ENCODE data around the gene DEPDC1B. TPM values are rescaled to one million over a fixed set of nuclear protein-coding genes. Genes with fewer than 3 reads are reported as not detected.

DEPDC1B gene
- total and polyA plus RNA-seq, 2 experiments from 2014 or later = 2.5 to 3.0 TPM

DNA sequence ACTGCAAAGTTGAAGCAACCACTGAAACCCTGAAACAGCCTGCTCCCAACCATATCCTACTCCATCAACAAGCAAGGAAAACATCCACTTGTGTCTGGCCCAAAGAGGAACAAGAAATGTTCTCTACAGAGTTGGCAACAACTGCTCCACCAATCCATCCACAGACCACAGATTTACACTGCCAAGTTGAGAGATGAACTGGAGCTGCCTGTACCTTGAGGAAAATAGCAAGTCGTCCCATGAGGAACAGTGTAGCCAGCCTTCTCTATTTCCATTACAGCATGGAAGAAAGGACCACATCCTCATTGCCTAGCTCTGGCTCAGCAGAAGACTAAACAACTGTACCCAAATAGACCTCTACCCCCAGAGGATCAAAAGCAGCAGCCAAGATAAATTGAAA is 60.4 kb downstream of the DEPDC1B start:
- Histone ChIP-seq H3K4me3 (no peak overlapping the region), H3K9ac (no peak overlapping the region), H3K4me1 (ENCODE audit: insufficient read depth) (0 out of 2 replicates have a peak, but pooled peaks cover 4% of the 10 kb centered on the region), H3K9me2 (ENCODE audit: insufficient read depth) (no peaks in the 10 kb centered on the region), H3K9me3 (ENCODE audit: low read depth) (no peaks in the 10 kb centered on the region), H2AFZ (no peak overlapping the region), H3K4me2 (ENCODE audit: unreplicated experiment) (no peak overlapping the region), H3F3A (ENCODE audit: insufficient read depth) (peaks cover 4% of the 10 kb centered on the region; the same call in 1 of the 2 replicates), H3K27me3 (replicated peaks; ENCODE audit: insufficient read depth) (no peaks in the 10 kb centered on the region), H3K27ac (no peak overlapping the region), H4K20me1 (ENCODE audit: insufficient read depth) (no peaks in the 10 kb centered on the region), H3K79me2 (ENCODE audit: insufficient read depth) (no peaks in the 10 kb centered on the region), H3K36me3 (ENCODE audit: low read depth) (0 out of 2 replicates have a peak, but pooled peaks cover 4% of the 10 kb centered on the region)
- 63 to 76% methylated on average over 1 of the region's 1 CpG for WGBS, 2 experiments (ENCODE audit: low coverage in 1 of 2, low lambda C conversion rate in 2 of 2, missing lambda C conversion rate in 2 of 2)
- no peak for TF ChIP-seq EZH2 (IDR thresholded peaks at IDR 0.05; ENCODE audit: insufficient read depth, poor library complexity, severe bottlenecking)
- no peak for TF ChIP-seq EZH2phosphoT487 (IDR thresholded peaks at IDR 0.05; ENCODE audit: insufficient read depth, low read depth)
- in situ Hi-C loops (cut with MboI) = no loop called here
- no peak for DNase-seq

DNA sequence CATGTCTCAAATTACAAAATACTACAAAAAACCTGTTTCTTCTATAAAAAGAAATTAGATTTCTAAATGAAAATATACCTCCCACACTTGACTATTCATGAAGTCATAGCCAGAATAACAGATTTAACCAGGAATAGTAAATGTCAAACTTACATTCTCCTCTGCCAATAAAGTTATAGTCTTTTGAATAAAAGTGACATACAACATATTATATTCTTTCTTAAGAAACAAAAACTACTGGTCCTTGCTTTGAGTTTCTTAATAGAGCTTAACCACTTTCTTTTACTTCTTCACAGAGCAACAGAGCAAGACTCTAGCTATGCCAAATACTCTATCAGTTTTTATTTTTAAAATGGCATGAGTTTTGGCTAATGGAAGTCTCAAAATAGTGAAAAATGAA is 61.7 kb downstream of the DEPDC1B start:
- peaks cover 9% of the 10 kb centered on the region; the same call in 1 of the 2 replicates for H3F3A ChIP-seq (ENCODE audit: insufficient read depth)
- in situ Hi-C loops (cut with MboI) = no loop called here
- H3K9ac ChIP-seq = no peak overlapping the region
- 0 out of 2 replicates have a peak, but pooled peaks cover 4% of the 10 kb centered on the region for H3K36me3 ChIP-seq (ENCODE audit: low read depth)
- H3K4me2 ChIP-seq (ENCODE audit: unreplicated experiment) = no peak overlapping the region
- H3K27ac ChIP-seq = no peak overlapping the region
- H3K27me3 ChIP-seq (replicated peaks; ENCODE audit: insufficient read depth) = no peaks in the 10 kb centered on the region
- H2AFZ ChIP-seq = no peak overlapping the region
- H3K4me1 ChIP-seq (ENCODE audit: insufficient read depth) = peaks cover 11% of the 10 kb centered on the region
- TF ChIP-seq EZH2phosphoT487 (IDR thresholded peaks at IDR 0.05; ENCODE audit: insufficient read depth, low read depth) (no peak), EZH2 (IDR thresholded peaks at IDR 0.05; ENCODE audit: insufficient read depth, poor library complexity, severe bottlenecking) (no peak)
- H3K9me2 ChIP-seq (ENCODE audit: insufficient read depth) = no peaks in the 10 kb centered on the region
- no peaks in the 10 kb centered on the region for H3K9me3 ChIP-seq (ENCODE audit: low read depth)
- DNase-seq = no peak
- no peaks in the 10 kb centered on the region for H4K20me1 ChIP-seq (ENCODE audit: insufficient read depth)
- no peaks in the 10 kb centered on the region for H3K79me2 ChIP-seq (ENCODE audit: insufficient read depth)
- H3K4me3 ChIP-seq = no peak overlapping the region

DNA sequence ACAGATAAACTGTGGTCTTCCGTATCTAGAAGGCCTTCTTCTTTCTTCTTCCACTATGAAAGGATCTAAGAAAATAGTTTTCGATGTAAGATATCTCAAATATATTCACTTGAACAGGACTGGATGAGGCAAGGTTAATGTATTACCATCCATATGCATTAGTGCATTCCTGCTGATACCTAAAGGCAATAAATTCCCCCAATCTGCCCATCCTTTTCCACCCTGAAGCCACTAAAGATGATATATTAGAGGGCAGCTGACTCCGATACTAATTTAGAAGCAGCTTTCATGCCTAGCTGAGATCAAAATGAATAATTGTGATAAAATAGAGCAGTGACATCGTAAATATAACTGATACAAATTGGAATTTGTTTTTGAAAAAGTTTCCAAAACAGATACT is 63.3 kb downstream of the DEPDC1B start:
- in situ Hi-C loops (cut with MboI) = no loop called here
- no peak overlapping the region for H3K9ac ChIP-seq
- no peak for DNase-seq
- peaks cover 16% of the 10 kb centered on the region; the same call in 1 of the 2 replicates for H3F3A ChIP-seq (ENCODE audit: insufficient read depth)
- no peaks in the 10 kb centered on the region for H4K20me1 ChIP-seq (ENCODE audit: insufficient read depth)
- no peak overlapping the region for H3K27ac ChIP-seq
- H3K4me1 ChIP-seq (ENCODE audit: insufficient read depth) = peaks cover 18% of the 10 kb centered on the region
- H3K27me3 ChIP-seq (replicated peaks; ENCODE audit: insufficient read depth) = no peaks in the 10 kb centered on the region
- no peaks in the 10 kb centered on the region for H3K9me3 ChIP-seq (ENCODE audit: low read depth)
- H3K79me2 ChIP-seq (ENCODE audit: insufficient read depth) = no peaks in the 10 kb centered on the region
- no peaks in the 10 kb centered on the region for H3K9me2 ChIP-seq (ENCODE audit: insufficient read depth)
- H3K4me2 ChIP-seq (ENCODE audit: unreplicated experiment) = no peak overlapping the region
- no peak overlapping the region for H2AFZ ChIP-seq
- TF ChIP-seq EZH2phosphoT487 (IDR thresholded peaks at IDR 0.05; ENCODE audit: insufficient read depth, low read depth) = no peak
- no peak for TF ChIP-seq EZH2 (IDR thresholded peaks at IDR 0.05; ENCODE audit: insufficient read depth, poor library complexity, severe bottlenecking)
- 96 to 99% methylated on average over 4 of the region's 4 CpGs for WGBS, 2 experiments (ENCODE audit: low coverage in 1 of 2, low lambda C conversion rate in 2 of 2, missing lambda C conversion rate in 2 of 2)
- 0 out of 2 replicates have a peak, but pooled peaks cover 4% of the 10 kb centered on the region for H3K36me3 ChIP-seq (ENCODE audit: low read depth)
- H3K4me3 ChIP-seq = no peak overlapping the region

DNA sequence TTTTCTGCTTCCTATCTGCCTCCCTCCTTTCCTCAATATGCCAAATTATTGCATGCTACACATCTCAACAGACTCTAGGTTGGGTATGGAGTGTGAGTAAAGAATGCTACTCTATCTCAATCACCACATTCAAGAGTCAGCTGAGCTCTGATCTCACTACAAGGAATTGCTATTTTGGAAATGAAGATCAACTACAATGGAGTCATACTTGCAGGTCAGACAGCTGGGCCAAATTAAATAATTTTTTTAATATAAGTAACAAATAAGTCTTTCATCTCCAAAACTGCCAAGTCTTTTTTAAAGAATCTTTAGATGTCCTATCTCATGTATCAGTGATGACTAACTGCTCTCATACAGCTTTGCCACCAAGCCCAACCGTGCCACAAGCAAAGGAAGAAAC is 64.0 kb downstream of the DEPDC1B start:
- no peaks in the 10 kb centered on the region for H3K27me3 ChIP-seq (replicated peaks; ENCODE audit: insufficient read depth)
- H3K4me1 ChIP-seq (ENCODE audit: insufficient read depth) = peaks cover 18% of the 10 kb centered on the region
- H3K9me3 ChIP-seq (ENCODE audit: low read depth) = no peaks in the 10 kb centered on the region
- no peak overlapping the region for H3K4me3 ChIP-seq
- in situ Hi-C loops (cut with MboI) = no loop called here
- H3F3A ChIP-seq (ENCODE audit: insufficient read depth) = peaks cover 16% of the 10 kb centered on the region; the same call in 1 of the 2 replicates
- no peak overlapping the region for H3K4me2 ChIP-seq (ENCODE audit: unreplicated experiment)
- 76 to 88% methylated on average over 1 of the region's 1 CpG for WGBS, 2 experiments (ENCODE audit: low coverage in 1 of 2, low lambda C conversion rate in 2 of 2, missing lambda C conversion rate in 2 of 2)
- H3K27ac ChIP-seq = no peak overlapping the region
- no peaks in the 10 kb centered on the region for H3K9me2 ChIP-seq (ENCODE audit: insufficient read depth)
- no peak for TF ChIP-seq EZH2phosphoT487 (IDR thresholded peaks at IDR 0.05; ENCODE audit: insufficient read depth, low read depth)
- no peak for TF ChIP-seq EZH2 (IDR thresholded peaks at IDR 0.05; ENCODE audit: insufficient read depth, poor library complexity, severe bottlenecking)
- DNase-seq = peak; percentile 12
- H3K36me3 ChIP-seq (ENCODE audit: low read depth) = 0 out of 2 replicates have a peak, but pooled peaks cover 4% of the 10 kb centered on the region
- H2AFZ ChIP-seq = no peak overlapping the region
- H3K9ac ChIP-seq = no peak overlapping the region
- no peaks in the 10 kb centered on the region for H3K79me2 ChIP-seq (ENCODE audit: insufficient read depth)
- H4K20me1 ChIP-seq (ENCODE audit: insufficient read depth) = no peaks in the 10 kb centered on the region
